Prostate gland (tissue), 2 donors: ENCODE results near the gene PPM1J. TPM values are rescaled to one million over a fixed set of nuclear protein-coding genes. Genes with fewer than 3 reads are reported as not detected.
"Not testable (repeated sequence)": the region's sequence is repeated elsewhere in the genome, so short reads cannot be mapped to it uniquely, and the experiment has no call there.

Experiments used
- DNase-seq: peaks from one replicate; pipeline ENCODE4 v3.0.0-alpha.2; 2019; ENCODE audit warnings: low spot score
- H3K27ac ChIP-seq, 2 donors: fragments of 200-600 bp; sonication (generic); 2 replicates each; pipeline ENCODE4 v1.5.1; 2017 to 2019
- H3K27me3 ChIP-seq: fragments of 200-600 bp; sonication (generic); replicated peaks from 2 replicates; pipeline ENCODE4 v1.5.1; 2019; ENCODE audit not compliant: insufficient read depth
- H3K36me3 ChIP-seq, 2 donors: fragments of 200-600 bp; sonication (generic); 1 replicate in 1 of 2; 2 replicates in 1 of 2; pipeline versions ENCODE4 v1.5.1 to v1.8.1; 2017 to 2019
- H3K4me1 ChIP-seq: fragments of 200-600 bp; sonication (generic); replicated peaks from 2 replicates; pipeline ENCODE4 v1.5.1; 2019
- H3K4me3 ChIP-seq, 2 donors: fragments of 200-600 bp; sonication (generic); 2 replicates each; pipeline ENCODE4 v1.5.1; 2017 to 2019
- H3K9me3 ChIP-seq: fragments of 200-600 bp; sonication (generic); 2 replicates; pipeline ENCODE4 v1.5.1; 2017
- POLR2A ChIP-seq: fragments of 450-650 bp; IDR thresholded peaks from one replicate; pipeline ENCODE4 v1.6.1; 2016; ENCODE audit warnings: antibody characterized with exemption, mild to moderate bottlenecking
- POLR2AphosphoS5 ChIP-seq: sonication (generic); formaldehyde crosslinking; IDR thresholded peaks from one replicate; pipeline ENCODE4 v1.6.1; 2017; ENCODE audit warnings: antibody characterized with exemption
- WGBS: methylation state at CpG from one replicate; pipeline ENCODE4 v1.1.5; 2018; 5-methylcytosine and 5-hydroxymethylcytosine counted together
- intact Hi-C: fragments of 100-400 bp; cut with DNase I; formaldehyde crosslinking; loops from one replicate; pipeline ENCODE4 v1.14.2; 2022
- total RNA-seq, 2 donors: library from RNA; depleted of rRNA; stranded (reverse); fragments of >200 nt; gene quantifications; one replicate each; pipeline ENCODE4 v1.1.0, GENCODE V29; 2016
- TF ChIP-seq, protein P1 (sequence below), 4 experiments: fragments of 200-600 bp in 2 of 4; fragments of 450-650 bp in 2 of 4; sonication (generic) in 2 of 4; IDR thresholded peaks; 1 replicate in 3 of 4; 2 replicates in 1 of 4; pipeline ENCODE4 v1.5.1; 2016 to 2019; ENCODE audit warnings: antibody characterized with exemption in 4 of 4, mild to moderate bottlenecking in 2 of 4, moderate library complexity in 2 of 4

The PPM1J gene
- total RNA-seq, 2 donors from 2014 or later: 2.0 to 16.8 TPM

DNA sequence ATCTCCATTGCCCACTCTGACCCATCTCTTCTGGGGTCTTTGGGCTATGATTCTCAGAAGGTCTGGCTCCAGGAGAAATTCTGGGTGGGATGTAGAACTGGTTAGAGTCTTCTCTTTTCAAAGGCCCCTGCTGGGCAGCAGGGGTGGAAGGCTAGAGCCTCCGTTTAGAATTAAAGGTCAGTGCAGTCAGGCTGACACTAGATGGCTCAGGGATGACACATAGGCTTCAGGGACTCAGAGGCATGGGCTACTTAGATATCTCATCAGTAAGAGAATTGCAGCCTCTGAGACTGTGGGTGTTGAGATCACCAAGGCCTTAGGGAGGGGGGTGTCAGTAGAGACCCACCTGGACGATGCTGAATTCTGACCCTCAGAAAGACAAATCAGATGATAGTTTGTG, 12.6 kb upstream of the PPM1J start:
- no peak overlapping the region for H3K27ac ChIP-seq
- H3K36me3 ChIP-seq: no peaks in the 10 kb centered on the region
- DNase-seq: no peak
- no peaks in the 10 kb centered on the region for H3K9me3 ChIP-seq
- intact Hi-C loops: no loop called here
- TF ChIP-seq POLR2AphosphoS5 (no peak), POLR2A (no peak)
- TF ChIP-seq, protein P1, sequence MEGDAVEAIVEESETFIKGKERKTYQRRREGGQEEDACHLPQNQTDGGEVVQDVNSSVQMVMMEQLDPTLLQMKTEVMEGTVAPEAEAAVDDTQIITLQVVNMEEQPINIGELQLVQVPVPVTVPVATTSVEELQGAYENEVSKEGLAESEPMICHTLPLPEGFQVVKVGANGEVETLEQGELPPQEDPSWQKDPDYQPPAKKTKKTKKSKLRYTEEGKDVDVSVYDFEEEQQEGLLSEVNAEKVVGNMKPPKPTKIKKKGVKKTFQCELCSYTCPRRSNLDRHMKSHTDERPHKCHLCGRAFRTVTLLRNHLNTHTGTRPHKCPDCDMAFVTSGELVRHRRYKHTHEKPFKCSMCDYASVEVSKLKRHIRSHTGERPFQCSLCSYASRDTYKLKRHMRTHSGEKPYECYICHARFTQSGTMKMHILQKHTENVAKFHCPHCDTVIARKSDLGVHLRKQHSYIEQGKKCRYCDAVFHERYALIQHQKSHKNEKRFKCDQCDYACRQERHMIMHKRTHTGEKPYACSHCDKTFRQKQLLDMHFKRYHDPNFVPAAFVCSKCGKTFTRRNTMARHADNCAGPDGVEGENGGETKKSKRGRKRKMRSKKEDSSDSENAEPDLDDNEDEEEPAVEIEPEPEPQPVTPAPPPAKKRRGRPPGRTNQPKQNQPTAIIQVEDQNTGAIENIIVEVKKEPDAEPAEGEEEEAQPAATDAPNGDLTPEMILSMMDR (IDR thresholded peaks at IDR 0.05): no peak
- H3K4me3 ChIP-seq: no peak overlapping the region
- H3K4me1 ChIP-seq: no peaks in the 10 kb centered on the region
- WGBS: 48% methylated on average over 2 of the region's 2 CpGs
- H3K27me3 ChIP-seq: no peaks in the 10 kb centered on the region

DNA sequence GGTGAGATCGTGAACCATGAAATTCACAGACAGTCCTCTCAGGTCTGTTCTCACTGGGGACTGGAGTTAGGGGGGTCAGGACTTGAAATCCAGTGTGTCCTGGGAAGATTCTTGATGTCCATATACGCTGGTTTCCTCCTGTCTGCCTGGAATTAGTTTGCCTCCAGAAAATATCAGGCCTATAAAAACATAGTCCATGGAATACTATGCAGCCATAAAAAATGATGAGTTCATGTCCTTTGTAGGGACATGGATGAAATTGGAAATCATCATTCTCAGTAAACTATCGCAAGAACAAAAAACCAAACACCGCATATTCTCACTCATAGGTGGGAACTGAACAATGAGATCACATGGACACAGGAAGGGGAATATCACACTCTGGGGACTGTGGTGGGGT, 9.1 kb upstream of the PPM1J start:
- H3K4me3 ChIP-seq, DNase-seq, intact Hi-C loops, H3K27ac ChIP-seq, H3K4me1 ChIP-seq, H3K27me3 ChIP-seq, H3K36me3 ChIP-seq, H3K9me3 ChIP-seq: not testable (repeated sequence)
- 100% methylated on average over 4 of the region's 4 CpGs for WGBS

DNA sequence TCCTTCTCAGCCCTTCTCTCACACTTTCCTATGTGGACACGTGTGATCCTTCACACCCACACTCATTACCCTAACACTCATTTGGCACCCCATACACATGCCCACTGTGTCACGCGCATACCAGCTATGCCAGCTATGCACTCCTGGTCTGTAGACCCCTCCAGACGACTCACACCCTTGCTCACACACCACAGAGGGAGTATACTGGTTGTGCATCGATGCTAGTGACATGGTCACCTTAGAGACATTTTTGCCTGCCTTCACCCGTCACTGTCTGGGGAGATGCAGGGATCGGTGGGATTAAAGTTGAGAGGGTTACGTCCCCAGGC, 8.3 kb upstream of the PPM1J start:
- H3K27ac ChIP-seq: no peak overlapping the region
- H3K4me3 ChIP-seq: no peak overlapping the region
- H3K36me3 ChIP-seq: no peaks in the 10 kb centered on the region
- no peaks in the 10 kb centered on the region for H3K9me3 ChIP-seq
- intact Hi-C loops: no loop called here
- TF ChIP-seq POLR2A: no peak
- TF ChIP-seq POLR2AphosphoS5: no peak
- TF ChIP-seq, protein P1 (IDR thresholded peaks at IDR 0.05): no peak
- 88% methylated on average over 8 of the region's 8 CpGs for WGBS
- no peak for DNase-seq
- no peaks in the 10 kb centered on the region for H3K4me1 ChIP-seq
- no peaks in the 10 kb centered on the region for H3K27me3 ChIP-seq

DNA sequence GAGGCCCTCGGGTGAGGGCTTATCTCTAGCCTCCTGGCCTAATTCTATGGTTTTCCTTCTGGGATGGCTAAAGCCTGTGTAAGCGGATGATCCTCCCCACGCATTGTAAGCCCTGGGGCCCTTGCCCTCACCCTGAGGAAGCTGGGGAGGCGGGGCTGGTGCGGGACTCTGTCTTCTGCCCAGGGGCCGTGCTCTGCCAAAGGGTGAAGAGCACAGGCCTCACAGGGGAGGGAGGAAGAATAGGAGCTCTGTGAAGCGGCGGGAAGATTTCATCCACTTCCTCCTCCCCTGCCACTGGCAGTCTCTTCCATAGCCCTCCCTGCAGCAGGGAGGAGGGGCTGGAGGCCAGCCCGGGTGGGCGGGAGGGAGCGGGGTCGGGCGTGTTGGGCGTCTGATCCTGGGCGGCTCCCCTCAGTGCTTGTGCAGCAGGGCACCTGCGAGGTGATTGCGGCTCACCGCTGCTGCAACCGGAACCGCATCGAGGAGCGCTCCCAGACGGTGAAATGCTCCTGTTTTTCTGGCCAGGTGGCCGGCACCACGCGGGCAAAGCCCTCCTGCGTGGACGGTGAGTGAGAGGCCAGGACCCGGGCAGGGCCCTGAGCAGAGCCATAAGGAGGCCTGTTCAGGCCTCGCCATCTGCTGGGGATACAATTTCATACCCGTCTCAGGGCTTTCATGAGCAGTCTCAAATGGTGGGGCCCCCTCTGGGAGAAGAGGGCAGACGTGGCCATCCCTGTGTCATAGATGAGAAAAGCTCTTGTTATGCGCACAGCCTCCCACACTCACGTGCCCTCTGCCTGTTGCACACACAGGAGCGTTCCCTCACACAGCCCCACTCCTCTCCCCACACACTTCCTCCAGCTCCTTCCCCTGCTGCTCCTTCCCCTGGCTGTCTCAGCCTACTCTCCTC, 7.7 kb upstream of the PPM1J start:
- Histone ChIP-seq H3K9me3 (no peaks in the 10 kb centered on the region), H3K4me1 (no peaks in the 10 kb centered on the region), H3K27ac (no peak overlapping the region), H3K36me3 (no peaks in the 10 kb centered on the region), H3K4me3 (no peak overlapping the region), H3K27me3 (no peaks in the 10 kb centered on the region)
- intact Hi-C loops: no loop called here
- 14% methylated on average over 31 of the region's 35 CpGs for WGBS
- no peak for TF ChIP-seq POLR2A
- TF ChIP-seq POLR2AphosphoS5: no peak
- TF ChIP-seq, protein P1 (IDR thresholded peaks at IDR 0.05): no peak
- DNase-seq: no peak

DNA sequence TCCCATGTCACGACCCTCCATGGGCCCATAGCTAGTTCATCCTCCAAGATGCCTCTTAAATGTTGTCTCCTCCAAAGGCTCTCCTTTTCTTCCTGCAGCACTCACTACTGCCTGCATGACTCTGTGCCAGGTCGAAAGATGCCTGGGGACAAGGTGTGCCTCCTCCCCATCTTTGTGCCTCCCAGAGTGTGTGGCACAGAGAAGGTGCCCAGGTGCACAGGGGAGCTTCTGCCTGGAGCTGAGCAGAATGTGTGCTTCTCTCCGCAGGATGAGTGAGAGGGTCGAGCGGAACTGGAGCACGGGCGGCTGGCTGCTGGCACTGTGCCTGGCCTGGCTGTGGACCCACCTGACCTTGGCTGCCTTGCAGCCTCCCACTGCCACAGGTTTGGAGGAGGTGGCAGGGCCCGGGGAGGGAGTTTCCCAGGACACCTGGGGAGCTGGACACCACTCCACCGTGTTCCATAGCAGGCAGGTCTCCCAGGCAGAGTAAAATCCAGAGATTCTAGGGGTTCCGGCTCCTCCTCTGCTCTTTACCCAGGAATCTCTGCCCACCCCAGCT, 6.9 kb upstream of the PPM1J start:
- no peak for DNase-seq
- Histone ChIP-seq H3K4me1 (no peaks in the 10 kb centered on the region), H3K27ac (no peak overlapping the region), H3K4me3 (no peak overlapping the region), H3K27me3 (no peaks in the 10 kb centered on the region), H3K9me3 (no peaks in the 10 kb centered on the region), H3K36me3 (no peaks in the 10 kb centered on the region)
- 56% methylated on average over 10 of the region's 10 CpGs for WGBS
- intact Hi-C loops: no loop called here
- no peak for TF ChIP-seq POLR2A
- TF ChIP-seq, protein P1 (IDR thresholded peaks at IDR 0.05): no peak
- TF ChIP-seq POLR2AphosphoS5: no peak

DNA sequence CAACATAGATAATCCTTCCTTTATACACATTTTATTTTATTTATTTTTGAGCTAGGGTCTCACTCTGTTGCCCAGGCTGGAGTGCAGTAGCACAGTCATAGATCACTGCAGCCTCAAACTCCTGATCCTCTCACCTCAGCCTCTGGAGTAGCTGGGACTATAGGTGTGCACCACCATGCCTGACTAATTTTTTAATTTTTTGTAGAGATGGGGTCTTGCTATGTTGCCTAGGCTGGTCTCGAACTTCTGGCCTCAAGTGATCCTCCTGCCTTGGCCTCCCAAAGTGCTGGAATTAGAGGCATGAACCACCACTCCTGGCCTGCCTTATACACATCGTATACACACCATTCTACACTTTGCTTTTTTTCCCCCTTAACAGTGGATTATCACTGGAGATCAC, 6.2 kb upstream of the PPM1J start:
- H3K27me3 ChIP-seq, H3K9me3 ChIP-seq, intact Hi-C loops, H3K36me3 ChIP-seq, DNase-seq, H3K4me1 ChIP-seq, H3K4me3 ChIP-seq, H3K27ac ChIP-seq: not testable (repeated sequence)
- WGBS: 94% methylated on average over 2 of the region's 2 CpGs
